Measurements from ENCODE around the gene PES1.
"Not testable (repeated sequence)": the region's sequence is repeated elsewhere in the genome, so short reads cannot be mapped to it uniquely, and the experiment has no call there.

The PES1 gene

DNA sequence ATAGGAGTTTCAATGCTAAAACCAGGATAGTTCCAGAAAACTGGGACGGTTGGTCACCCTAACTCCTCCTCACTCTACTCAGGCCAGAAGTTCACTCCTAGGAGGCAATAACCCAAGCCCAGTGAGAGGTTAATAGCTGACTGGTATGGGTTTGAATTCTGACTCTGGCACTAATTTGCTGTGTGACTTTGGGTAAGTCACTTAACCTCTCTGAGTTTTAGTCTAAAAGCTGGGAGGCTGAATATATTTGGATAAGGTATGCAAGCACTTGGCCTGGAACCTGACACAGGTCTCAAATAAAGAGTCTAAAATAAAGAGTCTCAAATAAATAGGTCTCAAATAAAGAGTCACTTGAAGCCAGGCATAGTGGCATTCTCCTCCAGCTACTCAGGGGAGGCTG lies 39.0 kb downstream of the PES1 start:
- no peak for DNase-seq (ENCODE audit: low read depth)

DNA sequence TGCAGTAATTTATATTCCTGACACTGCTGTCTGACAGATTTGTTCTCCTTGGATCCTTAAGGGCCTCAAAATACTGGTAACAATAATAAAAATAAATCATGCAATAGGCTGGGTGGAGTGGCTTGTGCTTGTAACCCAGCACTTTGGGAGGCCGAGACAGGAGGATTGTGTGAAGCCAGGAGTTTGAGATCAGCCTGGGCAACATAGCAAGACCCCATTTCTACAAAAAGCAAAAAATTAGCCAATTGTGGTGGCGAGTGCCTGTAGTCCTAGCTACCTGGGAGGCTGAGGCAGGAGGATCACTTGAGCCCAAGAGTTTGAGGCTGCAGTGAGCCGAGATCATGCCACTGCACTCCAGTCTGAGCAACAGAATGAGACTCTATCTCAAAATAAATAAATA lies 39.9 kb downstream of the PES1 start:
- DNase-seq (ENCODE audit: low read depth), result not testable (repeated sequence)

DNA sequence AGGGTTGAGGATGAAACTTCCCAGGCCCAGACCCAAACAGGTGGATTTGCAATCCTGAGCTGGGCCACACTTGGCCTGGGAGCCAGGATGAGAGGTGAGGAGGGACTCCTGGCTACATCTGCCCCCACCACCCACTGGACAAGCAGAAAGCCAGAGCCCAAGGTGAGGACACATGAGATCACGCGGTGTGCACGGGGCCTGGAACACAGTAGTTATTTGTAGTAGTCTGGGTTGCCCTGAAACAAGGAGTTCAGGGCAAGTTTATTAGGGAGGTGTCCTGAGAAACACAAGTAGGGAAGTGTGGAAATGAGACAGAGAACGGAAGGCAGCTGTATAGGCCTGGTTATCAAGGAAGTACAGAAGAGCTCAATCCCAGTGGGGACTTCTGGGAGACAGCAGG lies 44.5 kb downstream of the PES1 start:
- DNase-seq (ENCODE audit: low read depth), result no peak

GRCh38 chr22:30546616-30547015 lies 45.1 kb downstream of the PES1 start, which contains the start of gene SEC14L6:
Gene SEC14L6, minus strand, starts transcription at chr22:30546741. Its CDS starts 59 bp downstream, at chr22:30546682.
- no peak for DNase-seq (ENCODE audit: low read depth)

GRCh38 chr22:30542811-30543188 lies 48.9 kb downstream of the PES1 start:
- DNase-seq (ENCODE audit: low read depth), result no peak

DNA sequence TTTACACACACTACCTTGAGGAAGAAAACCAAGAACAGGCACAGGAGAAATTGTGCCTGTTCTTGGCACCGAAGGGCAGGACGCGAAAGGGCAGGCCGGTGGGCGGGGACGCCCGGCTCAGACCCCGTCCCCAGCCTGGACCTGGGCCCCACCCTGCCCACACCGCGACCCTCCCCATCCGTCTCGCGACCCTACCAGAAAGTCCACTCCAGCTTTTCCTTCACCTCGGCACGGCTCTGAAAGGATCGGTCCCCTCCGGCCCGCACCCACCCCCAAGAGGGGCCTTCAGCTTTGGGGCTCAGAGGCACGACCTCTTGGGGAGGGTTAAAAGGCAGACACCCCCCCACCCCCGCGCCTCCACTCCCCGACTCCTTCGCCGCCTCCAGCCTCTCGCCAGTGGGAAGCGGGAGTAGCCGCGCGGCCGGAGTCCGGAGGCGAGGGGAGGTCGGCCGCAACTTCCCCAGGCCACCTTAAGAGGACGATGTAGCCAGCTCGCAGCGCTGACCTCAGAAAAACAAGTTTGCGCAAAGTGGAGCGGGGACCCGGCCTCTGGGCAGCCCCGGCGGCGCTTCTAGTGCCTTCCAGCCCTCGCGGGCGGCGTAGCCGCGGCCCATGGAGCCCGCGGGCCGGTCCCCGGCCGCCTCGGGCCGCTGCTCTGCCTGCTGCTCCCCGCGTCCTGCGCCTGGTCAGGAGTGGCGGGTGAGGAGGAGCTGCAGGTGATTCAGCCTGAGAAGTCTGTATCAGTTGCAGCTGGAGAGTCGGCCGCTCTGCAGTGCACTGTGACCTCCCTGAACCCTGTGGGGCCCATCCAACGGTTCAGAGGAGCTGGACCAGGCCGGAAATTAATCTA lies 49.5 kb downstream of the PES1 start:
- no peak for DNase-seq (ENCODE audit: low read depth)

GRCh38 chr22:30541511-30541910 lies 50.2 kb downstream of the PES1 start:
- not testable (repeated sequence) for DNase-seq (ENCODE audit: low read depth)

- DNase-seq (ENCODE audit: low read depth), result no peak
Observed at GRCh38 chr22:30539368-30539767, 52.3 kb downstream of the PES1 start.

- no peak for DNase-seq (ENCODE audit: low read depth)
Observed at GRCh38 chr22:30538280-30538679, 53.4 kb downstream of the PES1 start.

DNA sequence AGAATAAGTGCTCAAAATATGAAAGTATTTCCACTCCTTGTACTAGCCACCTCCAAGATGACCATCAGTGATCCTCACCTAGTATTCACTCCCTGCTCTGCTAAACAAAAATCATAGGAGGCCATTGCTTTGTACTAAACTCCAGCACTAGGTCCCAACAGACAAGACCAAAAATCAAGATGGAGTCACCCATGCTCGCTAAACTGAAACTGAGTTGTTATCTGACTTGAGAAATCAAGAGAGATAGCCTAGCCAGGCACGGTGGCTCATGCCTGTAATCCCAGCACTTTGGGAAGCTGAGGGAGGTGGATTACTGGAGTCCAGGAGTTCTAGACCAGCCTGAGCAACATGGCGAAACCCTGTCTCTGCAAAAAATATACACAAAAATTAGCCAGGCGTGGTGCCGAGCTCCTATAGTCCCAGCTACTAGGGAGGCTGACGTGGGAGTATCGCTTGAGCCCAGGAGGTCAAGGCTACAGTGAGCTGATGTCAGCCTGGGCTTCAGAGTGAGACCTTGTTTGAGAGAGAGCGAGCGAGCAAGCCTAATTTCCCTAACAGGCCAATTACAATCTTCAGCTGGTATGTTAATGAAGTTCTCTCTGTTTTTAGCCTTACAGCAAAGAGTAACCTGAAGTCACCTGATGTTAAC lies 54.5 kb downstream of the PES1 start:
- no peak for DNase-seq (ENCODE audit: low read depth)

DNA sequence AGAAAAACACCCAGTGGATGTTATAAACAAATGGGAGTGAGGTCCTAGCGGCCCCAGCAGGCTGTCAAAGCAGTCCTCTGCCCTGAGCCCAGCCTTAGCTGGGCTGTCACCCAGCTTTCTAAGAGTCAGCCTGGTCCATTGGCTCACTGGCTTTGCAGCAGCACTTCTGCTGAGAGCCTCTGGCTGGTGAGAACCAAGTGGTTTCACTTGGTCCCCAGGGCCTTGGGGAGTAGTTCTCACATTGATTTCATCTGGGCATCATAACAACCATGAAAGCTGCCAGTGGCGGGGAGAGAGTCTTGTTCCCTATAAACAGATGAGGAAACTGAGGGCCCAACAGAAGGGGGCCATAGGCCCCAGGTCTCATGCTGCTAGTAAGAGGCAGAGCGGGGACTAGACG lies 56.5 kb downstream of the PES1 start:
- DNase-seq (ENCODE audit: low read depth), result no peak

DNA sequence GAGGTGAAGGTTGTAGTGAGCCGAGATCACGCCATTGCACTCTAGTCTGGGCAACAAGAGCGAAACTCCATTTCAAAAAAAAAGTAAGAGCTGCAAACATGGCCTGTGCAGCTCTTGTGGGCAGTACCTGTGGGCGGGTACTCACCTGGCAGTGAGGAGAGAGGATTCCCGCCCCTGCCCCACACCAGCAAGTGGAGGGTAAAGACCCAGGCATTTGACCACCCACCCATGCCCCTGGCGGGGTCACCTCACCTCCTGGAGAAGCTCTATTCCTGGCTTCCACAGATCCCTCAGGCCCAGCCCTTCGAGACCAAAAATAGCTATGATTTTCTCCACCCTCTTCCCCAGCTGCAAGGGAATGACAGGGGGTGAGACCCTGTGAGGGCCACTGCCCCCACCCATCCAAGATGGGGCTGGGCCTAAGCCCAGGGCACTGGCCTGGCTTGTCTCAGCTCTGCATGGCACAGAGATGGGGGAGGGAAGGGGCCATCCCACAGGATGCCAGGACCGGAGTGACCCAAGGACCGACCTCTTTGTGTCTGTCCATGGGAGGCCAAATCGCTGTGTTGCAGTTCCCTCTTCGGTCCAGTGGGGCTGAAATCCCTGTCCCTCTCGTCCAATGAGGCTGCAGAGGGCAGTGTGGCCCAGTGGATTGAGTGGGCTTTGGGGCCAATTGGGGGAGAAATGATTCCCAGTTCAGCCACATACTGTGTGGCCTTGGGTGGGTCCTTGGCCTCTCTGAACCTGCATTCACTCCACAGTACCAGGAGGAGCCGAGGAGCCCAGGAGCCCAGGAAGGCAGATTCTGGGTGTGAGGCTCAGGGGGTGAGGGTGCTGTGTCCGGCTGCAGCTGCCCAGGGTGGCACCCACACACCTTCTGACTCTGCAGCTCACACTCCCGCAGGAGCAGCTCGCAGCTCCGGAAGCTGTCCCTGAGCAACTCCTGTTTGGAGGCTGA lies 59.8 kb downstream of the PES1 start:
- DNase-seq (ENCODE audit: low read depth), result no peak

- no peak for DNase-seq (ENCODE audit: low read depth)
Observed at GRCh38 chr22:30526656-30527055, 65.1 kb downstream of the PES1 start.
